Fibroblast of lung (primary cell): ENCODE results near the gene EEF1G. TPM values are rescaled to one million over a fixed set of nuclear protein-coding genes. Genes with fewer than 3 reads are reported as not detected.
A peak's percentile ranks its signal among the peaks of the same experiment; 100 is the strongest.
"Not testable (repeated sequence)": the region's sequence is repeated elsewhere in the genome, so short reads cannot be mapped to it uniquely, and the experiment has no call there.

ENCODE experiments used
- DNase-seq, 2 donors: peaks; one replicate each; pipeline versions ENCODE4 v3.0.0 to v3.0.0-alpha.2; 2010; ENCODE audit warnings: low read depth in 2 of 2
- H2AFZ ChIP-seq: 2 replicates; pipeline ENCODE4 v1.5.1; 2012; ENCODE audit warnings: low read length, control low read depth, inconsistent platforms
- H3K27ac ChIP-seq: 2 replicates; pipeline ENCODE4 v1.5.1; 2011; ENCODE audit warnings: low read length, control low read depth; ENCODE audit not compliant: insufficient read depth
- H3K27me3 ChIP-seq: 2 replicates; pipeline ENCODE4 v1.5.1; 2011; ENCODE audit warnings: mild to moderate bottlenecking, low read length; ENCODE audit not compliant: control insufficient read depth, insufficient read depth
- H3K36me3 ChIP-seq: 2 replicates; pipeline ENCODE4 v1.5.1; 2011; ENCODE audit warnings: low read length; ENCODE audit not compliant: control insufficient read depth, insufficient read depth
- H3K4me1 ChIP-seq: 2 replicates; pipeline ENCODE4 v1.5.1; 2011; ENCODE audit warnings: low read length; ENCODE audit not compliant: control insufficient read depth, insufficient read depth; ENCODE audit errors: extremely low read depth
- H3K4me2 ChIP-seq: 2 replicates; pipeline ENCODE4 v1.5.1; 2011; ENCODE audit warnings: low read length, control low read depth; ENCODE audit not compliant: insufficient read depth; ENCODE audit errors: extremely low read depth
- H3K4me3 ChIP-seq, 4 experiments: fragments of 200-600 bp in 1 of 4; sonication (generic) in 1 of 4; replicated peaks in 1 of 4; 2 replicates each; pipeline ENCODE4 v1.5.1; 2011 to 2016; ENCODE audit warnings: low read length in 4 of 4, low read depth in 3 of 4, mild to moderate bottlenecking in 3 of 4, control low read depth in 2 of 4, inconsistent platforms in 1 of 4, mixed read lengths in 1 of 4; ENCODE audit not compliant: insufficient read depth in 1 of 4; ENCODE audit errors: control extremely low read depth in 1 of 4
- H3K79me2 ChIP-seq: 2 replicates; pipeline ENCODE4 v1.5.1; 2012; ENCODE audit warnings: mild to moderate bottlenecking, low read length, inconsistent platforms; ENCODE audit not compliant: control insufficient read depth, insufficient read depth
- H3K9ac ChIP-seq: 2 replicates; pipeline ENCODE4 v1.5.1; 2011; ENCODE audit warnings: mild to moderate bottlenecking, low read length, control low read depth; ENCODE audit not compliant: insufficient read depth
- H3K9me3 ChIP-seq: 2 replicates; pipeline ENCODE4 v1.5.1; 2012; ENCODE audit warnings: low read depth, low read length; ENCODE audit not compliant: control insufficient read depth, insufficient read depth
- H4K20me1 ChIP-seq: 2 replicates; pipeline ENCODE4 v1.5.1; 2011; ENCODE audit warnings: low read length; ENCODE audit not compliant: control insufficient read depth, insufficient read depth; ENCODE audit errors: extremely low read depth
- CTCF ChIP-seq, 2 donors: IDR thresholded peaks in 1 of 2; conservative IDR thresholded peaks in 1 of 2; 1 replicate in 1 of 2; 2 replicates in 1 of 2; pipeline ENCODE4 v1.5.1; 2011 to 2012; ENCODE audit warnings: low read length in 2 of 2, control low read depth in 1 of 2, inconsistent platforms in 1 of 2, low read depth in 1 of 2, mild to moderate bottlenecking in 1 of 2
- EZH2 ChIP-seq: IDR thresholded peaks from 2 replicates; pipeline ENCODE4 v1.5.1; 2012; ENCODE audit warnings: low read length, control low read depth, mild to moderate bottlenecking; ENCODE audit errors: missing control alignments
- polyA plus RNA-seq, 2 donors: library from polyadenylated mRNA; depleted of rRNA in 1 of 2; stranded (reverse) in 1 of 2; unstranded in 1 of 2; fragments of >200 nt; gene quantifications; 2 replicates each; pipeline ENCODE4 v1.2.1, GENCODE V29; 2011 to 2012; ENCODE audit warnings: missing spikeins in 1 of 2
- total RNA-seq: library from RNA; depleted of rRNA; stranded (reverse); fragments of >200 nt; gene quantifications from 2 replicates; pipeline ENCODE4 v1.2.1, GENCODE V29; 2014

The EEF1G gene
- total and polyA plus RNA-seq, 2 donors (not counting 1 experiment from before 2014, with no cell fraction given), result 1,308 to 1,405 TPM

GRCh38 chr11:62581735-62582134, 8.0 kb upstream of the EEF1G start:
- H3K4me3 ChIP-seq, H3K79me2 ChIP-seq, H3K9me3 ChIP-seq, DNase-seq, H4K20me1 ChIP-seq, H3K27ac ChIP-seq, H3K9ac ChIP-seq, H3K4me1 ChIP-seq, H3K27me3 ChIP-seq, H2AFZ ChIP-seq, H3K4me2 ChIP-seq, H3K36me3 ChIP-seq: not testable (repeated sequence)

- Histone ChIP-seq H3K9ac (no peak overlapping the region), H3K79me2 (no peaks in the 10 kb centered on the region), H3K27ac (no peak overlapping the region), H3K9me3 (no peaks in the 10 kb centered on the region), H2AFZ (no peak overlapping the region), H3K4me2 (no peak overlapping the region), H3K27me3 (no peaks in the 10 kb centered on the region), H3K36me3 (peaks cover 3% of the 10 kb centered on the region), H3K4me1 (no peaks in the 10 kb centered on the region), H4K20me1 (no peaks in the 10 kb centered on the region), H3K4me3 (no peak overlapping the region)
- TF ChIP-seq EZH2, result no peak
- no peak for TF ChIP-seq CTCF (conservative IDR thresholded peaks at IDR 0.05 in 1 of 2, IDR thresholded peaks at IDR 0.05 in 1 of 2; ENCODE audit: low read depth in 1 of 2, low read length in 2 of 2)
- no peak for DNase-seq
These were observed 7.4 kb upstream of the EEF1G start for GRCh38 chr11:62580959-62581715.

GRCh38 chr11:62579252-62579651, 5.6 kb upstream of the EEF1G start:
- Histone ChIP-seq H3K9me3 (no peaks in the 10 kb centered on the region), H3K27ac (no peak overlapping the region), H3K9ac (no peak overlapping the region), H3K36me3 (peaks cover 3% of the 10 kb centered on the region), H3K4me3 (no peak overlapping the region), H2AFZ (no peak overlapping the region), H4K20me1 (no peaks in the 10 kb centered on the region), H3K4me2 (no peak overlapping the region), H3K4me1 (peaks cover 6% of the 10 kb centered on the region), H3K27me3 (no peaks in the 10 kb centered on the region), H3K79me2 (peaks cover 15% of the 10 kb centered on the region)
- peak in 1 of 2 donors; percentile 57 for DNase-seq
- TF ChIP-seq CTCF (conservative IDR thresholded peaks at IDR 0.05 in 1 of 2, IDR thresholded peaks at IDR 0.05 in 1 of 2; ENCODE audit: low read depth in 1 of 2, low read length in 2 of 2), result no peak
- TF ChIP-seq EZH2, result no peak
